ENCODE results near the gene SNRNP70. TPM values are rescaled to one million over a fixed set of nuclear protein-coding genes. Genes with fewer than 3 reads are reported as not detected.

The SNRNP70 gene
- total RNA-seq, 1 experiment from 2014 or later: 342 TPM

Other genes starting within 250 kb of the SNRNP70 start
- 12.4 to 16.1 TPM (median 13.9 TPM) in 5 replicates for gene HSD17B14, start 249.0 kb upstream of the SNRNP70 start, total RNA-seq (2022; extraction: Qiagen RNA extraction)
- gene PLEKHA4, start 216.8 kb upstream of the SNRNP70 start, total RNA-seq (2022; extraction: Qiagen RNA extraction): 1.2 to 1.6 TPM (median 1.4 TPM) in 5 replicates
- gene PPP1R15A, start 213.0 kb upstream of the SNRNP70 start, total RNA-seq (2022; extraction: Qiagen RNA extraction): 79.7 to 121 TPM (median 92.8 TPM) in 5 replicates
- gene TULP2, start 186.7 kb upstream of the SNRNP70 start, total RNA-seq (2022; extraction: Qiagen RNA extraction): not detected in 5 replicates
- 206 to 233 TPM (median 208 TPM) in 5 replicates for gene NUCB1, start 185.1 kb upstream of the SNRNP70 start, total RNA-seq (2022; extraction: Qiagen RNA extraction)
- 0.87 to 1.6 TPM (median 1.3 TPM) in 5 replicates for gene DHDH, start 151.8 kb upstream of the SNRNP70 start, total RNA-seq (2022; extraction: Qiagen RNA extraction)
- 283 to 383 TPM (median 335 TPM) in 5 replicates for gene BAX, start 130.6 kb upstream of the SNRNP70 start, total RNA-seq (2022; extraction: Qiagen RNA extraction)
- 16,772 to 23,411 TPM (median 18,179 TPM) in 5 replicates for gene FTL, start 120.1 kb upstream of the SNRNP70 start, total RNA-seq (2022; extraction: Qiagen RNA extraction)
- 17.8 to 21.9 TPM (median 19.9 TPM) in 5 replicates for gene GYS1, start 92.1 kb upstream of the SNRNP70 start, total RNA-seq (2022; extraction: Qiagen RNA extraction)
- 221 to 248 TPM (median 236 TPM) in 5 replicates for gene RUVBL2, start 91.6 kb upstream of the SNRNP70 start, total RNA-seq (2022; extraction: Qiagen RNA extraction)
- gene LHB, start 68.4 kb upstream of the SNRNP70 start, total RNA-seq (2022; extraction: Qiagen RNA extraction): not detected in 5 replicates
- not detected in 5 replicates for gene CGB3, start 61.1 kb upstream of the SNRNP70 start, total RNA-seq (2022; extraction: Qiagen RNA extraction)
- 0.09 to 0.21 TPM (median 0.21 TPM) in 3 of 5 replicates, not detected in the others for gene CGB2, start 53.6 kb upstream of the SNRNP70 start, total RNA-seq (2022; extraction: Qiagen RNA extraction)
- gene CGB1, start 48.6 kb upstream of the SNRNP70 start, total RNA-seq (2022; extraction: Qiagen RNA extraction): not detected in 5 replicates
- 0.52 to 1.0 TPM (median 0.68 TPM) in 5 replicates for gene CGB5, start 41.6 kb upstream of the SNRNP70 start, total RNA-seq (2022; extraction: Qiagen RNA extraction)
- 1.6 to 3.0 TPM (median 2.6 TPM) in 5 replicates for gene CGB8, start 36.3 kb upstream of the SNRNP70 start, total RNA-seq (2022; extraction: Qiagen RNA extraction)
- 0.32 to 0.76 TPM (median 0.42 TPM) in 5 replicates for gene CGB7, start 27.7 kb upstream of the SNRNP70 start, total RNA-seq (2022; extraction: Qiagen RNA extraction)
- 0.29 to 0.78 TPM (median 0.66 TPM) in 5 replicates for gene NTF4, start 20.6 kb upstream of the SNRNP70 start, total RNA-seq (2022; extraction: Qiagen RNA extraction)
- 0.01 to 0.02 TPM in 2 of 5 replicates, not detected in the others for gene KCNA7, start 12.8 kb upstream of the SNRNP70 start, total RNA-seq (2022; extraction: Qiagen RNA extraction)
- gene LIN7B, start 28.9 kb downstream of the SNRNP70 start, total RNA-seq (2022; extraction: Qiagen RNA extraction): 5.1 to 9.9 TPM (median 7.0 TPM) in 5 replicates
- gene C19orf73, start 33.7 kb downstream of the SNRNP70 start, total RNA-seq (2022; extraction: Qiagen RNA extraction): 0.91 to 2.0 TPM (median 1.6 TPM) in 5 replicates
- 4.8 to 8.8 TPM (median 7.2 TPM) in 5 replicates for gene PPFIA3, start 34.1 kb downstream of the SNRNP70 start, total RNA-seq (2022; extraction: Qiagen RNA extraction)
- gene HRC, start 69.9 kb downstream of the SNRNP70 start, total RNA-seq (2022; extraction: Qiagen RNA extraction): 0.05 TPM in 1 of 5 replicates, not detected in the others
- gene TRPM4, start 72.3 kb downstream of the SNRNP70 start, total RNA-seq (2022; extraction: Qiagen RNA extraction): 7.3 to 10.2 TPM (median 9.0 TPM) in 5 replicates
- gene SLC6A16, start 239.7 kb downstream of the SNRNP70 start, total RNA-seq (2022; extraction: Qiagen RNA extraction): 0.74 to 1.3 TPM (median 1.1 TPM) in 5 replicates
- not detected in 5 replicates for gene CD37, start 250.0 kb downstream of the SNRNP70 start, total RNA-seq (2022; extraction: Qiagen RNA extraction)

All from A549 treated with AZD2906 at 1 μM for 4 hours (cell line).